Neural progenitor cell (in vitro differentiated cells): Measurements from ENCODE around the gene CYYR1.

Experiments
- EZH2 ChIP-seq: fragments of 200-600 bp; sonication (generic); IDR thresholded peaks from 2 replicates; pipeline ENCODE4 v1.6.1; 2017; ENCODE audit warnings: antibody characterized with exemption, mild to moderate bottlenecking, moderate library complexity
- EZH2phosphoT487 ChIP-seq: fragments of 200-600 bp; sonication (generic); IDR thresholded peaks from 2 replicates; pipeline ENCODE4 v1.6.1; 2017; ENCODE audit warnings: antibody characterized with exemption

- TF ChIP-seq EZH2 (no peak), EZH2phosphoT487 (no peak)
Observed at GRCh38 chr21:26512664-26513063, 60.4 kb downstream of the CYYR1 start.
